AG04449 (cell line): Measurements from ENCODE around the gene GIMAP1.

Experiments
- CTCF ChIA-PET: fragments of 350-600 bp; formaldehyde crosslinking; extraction: SDS; loops from one replicate; lab custom pipeline; 2021; ENCODE audit warnings: antibody characterized with exemption; lab: Yijun Ruan, JAX
- POLR2A ChIA-PET: fragments of 400-600, 350-600 bp; formaldehyde crosslinking; extraction: SDS; loops from one replicate; lab custom pipeline; 2020; ENCODE audit warnings: antibody characterized with exemption, inconsistent platforms; lab: Yijun Ruan, JAX
- DNase-seq: peaks from one replicate; pipeline ENCODE4 v3.0.0-alpha.2; 2010; ENCODE audit warnings: low read depth, low spot score
- H3K4me3 ChIP-seq: 2 replicates; pipeline ENCODE4 v1.5.1; 2011; ENCODE audit warnings: low read depth, mild to moderate bottlenecking, control low read depth, low read length
- TF ChIP-seq, protein P1 (sequence below): IDR thresholded peaks from one replicate; pipeline ENCODE4 v1.5.1; 2011; ENCODE audit warnings: mild to moderate bottlenecking, moderate library complexity, low read length, control low read depth, inconsistent platforms; ENCODE audit not compliant: insufficient read depth; ENCODE audit errors: missing control alignments

GIMAP1 gene

DNA sequence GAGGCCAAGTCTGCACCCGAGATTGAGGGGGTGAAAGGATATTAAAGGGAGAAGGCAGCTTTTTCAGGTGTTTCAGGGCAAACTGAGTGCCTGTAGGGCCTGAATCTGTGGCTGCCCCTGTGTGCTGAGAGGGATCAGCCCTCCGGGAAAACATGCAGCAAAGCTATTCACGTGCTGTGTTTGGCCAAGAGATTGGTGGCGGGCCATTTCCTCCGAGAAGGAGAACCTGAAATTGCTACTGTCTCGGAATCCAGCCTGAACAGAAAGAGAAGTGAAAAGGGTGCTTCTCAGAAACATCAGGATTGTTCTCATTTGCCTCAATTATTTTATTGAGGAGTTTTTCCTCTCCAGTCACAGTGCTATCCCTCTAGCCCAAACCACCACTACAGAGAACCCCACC is 36.8 kb downstream of the GIMAP1 start:
- CTCF ChIA-PET, result no interaction called here

DNA sequence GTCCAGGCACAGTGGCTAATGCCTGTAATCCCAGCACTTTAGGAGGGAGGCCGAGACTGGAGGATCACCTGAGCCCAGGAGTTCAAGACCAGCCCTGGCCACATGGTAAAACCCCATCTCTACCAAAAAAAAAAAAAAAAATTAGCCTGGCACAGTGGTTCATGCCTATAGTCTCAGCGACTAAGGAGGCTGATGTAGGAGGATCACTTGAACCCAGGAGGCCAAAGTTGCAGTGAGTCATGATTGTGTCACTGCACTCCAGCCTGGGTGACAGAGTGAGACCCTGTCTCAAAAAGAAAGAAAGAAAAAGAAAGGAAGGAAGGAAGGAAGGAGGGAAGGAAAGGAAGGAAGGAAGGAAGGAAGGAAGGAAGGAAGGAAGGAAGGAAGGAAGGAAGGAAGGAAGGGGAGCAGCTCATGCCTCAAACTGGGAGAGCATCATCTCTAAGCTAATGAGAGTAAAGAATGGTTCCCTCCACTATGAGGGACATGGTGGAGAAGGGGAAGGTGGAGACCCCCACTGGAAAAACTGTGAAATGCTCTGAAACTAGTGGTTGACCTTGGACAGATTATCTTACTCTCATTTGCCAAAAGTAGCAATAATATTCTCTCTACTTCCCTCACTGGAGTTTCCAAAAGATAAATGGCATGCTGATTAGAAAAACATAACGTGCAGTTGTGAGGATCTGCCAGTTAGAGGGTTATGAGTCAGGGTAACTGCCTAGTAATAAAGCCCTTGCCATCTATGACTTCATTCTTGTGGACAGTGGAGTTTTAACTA is 37.6 kb downstream of the GIMAP1 start:
- ChIA-PET POLR2A (no interaction called here), CTCF (no interaction called here)
- TF ChIP-seq, protein P1, sequence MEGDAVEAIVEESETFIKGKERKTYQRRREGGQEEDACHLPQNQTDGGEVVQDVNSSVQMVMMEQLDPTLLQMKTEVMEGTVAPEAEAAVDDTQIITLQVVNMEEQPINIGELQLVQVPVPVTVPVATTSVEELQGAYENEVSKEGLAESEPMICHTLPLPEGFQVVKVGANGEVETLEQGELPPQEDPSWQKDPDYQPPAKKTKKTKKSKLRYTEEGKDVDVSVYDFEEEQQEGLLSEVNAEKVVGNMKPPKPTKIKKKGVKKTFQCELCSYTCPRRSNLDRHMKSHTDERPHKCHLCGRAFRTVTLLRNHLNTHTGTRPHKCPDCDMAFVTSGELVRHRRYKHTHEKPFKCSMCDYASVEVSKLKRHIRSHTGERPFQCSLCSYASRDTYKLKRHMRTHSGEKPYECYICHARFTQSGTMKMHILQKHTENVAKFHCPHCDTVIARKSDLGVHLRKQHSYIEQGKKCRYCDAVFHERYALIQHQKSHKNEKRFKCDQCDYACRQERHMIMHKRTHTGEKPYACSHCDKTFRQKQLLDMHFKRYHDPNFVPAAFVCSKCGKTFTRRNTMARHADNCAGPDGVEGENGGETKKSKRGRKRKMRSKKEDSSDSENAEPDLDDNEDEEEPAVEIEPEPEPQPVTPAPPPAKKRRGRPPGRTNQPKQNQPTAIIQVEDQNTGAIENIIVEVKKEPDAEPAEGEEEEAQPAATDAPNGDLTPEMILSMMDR, result no peak
- H3K4me3 ChIP-seq, result no peak overlapping the region
- no peak for DNase-seq

More for the DNA sequence above, 36.8 kb downstream of the GIMAP1 start:
- TF ChIP-seq, protein P1, result no peak
- DNase-seq, result no peak
- H3K4me3 ChIP-seq, result no peak overlapping the region
- POLR2A ChIA-PET, result no interaction called here

DNA sequence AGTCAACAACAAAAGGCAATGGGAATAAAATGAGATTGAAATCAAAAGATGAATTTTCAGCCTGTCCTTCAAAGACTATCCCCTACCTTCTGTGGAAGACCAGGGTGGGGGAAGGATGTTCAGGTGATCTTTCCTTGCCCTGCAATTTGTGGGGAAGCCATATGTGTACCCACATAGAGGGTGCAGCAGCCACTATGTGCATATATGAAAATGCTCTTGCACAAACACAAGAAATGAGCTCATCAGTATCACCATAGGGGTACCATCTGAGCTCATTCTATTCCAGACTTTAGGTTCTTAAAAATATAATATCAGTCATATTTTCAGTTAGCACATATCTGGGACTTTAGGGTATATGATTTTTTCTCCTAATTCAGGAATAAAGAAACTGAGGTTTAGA is 38.5 kb downstream of the GIMAP1 start:
- H3K4me3 ChIP-seq, result no peak overlapping the region
- POLR2A ChIA-PET, result no interaction called here
- no peak for DNase-seq
- TF ChIP-seq, protein P1, result no peak
- CTCF ChIA-PET, result interaction anchor here (1.3 kb wide), 1 partner anchor 24 kb away, joined by 3 read pairs; no protein-coding TSS in a partner anchor

DNA sequence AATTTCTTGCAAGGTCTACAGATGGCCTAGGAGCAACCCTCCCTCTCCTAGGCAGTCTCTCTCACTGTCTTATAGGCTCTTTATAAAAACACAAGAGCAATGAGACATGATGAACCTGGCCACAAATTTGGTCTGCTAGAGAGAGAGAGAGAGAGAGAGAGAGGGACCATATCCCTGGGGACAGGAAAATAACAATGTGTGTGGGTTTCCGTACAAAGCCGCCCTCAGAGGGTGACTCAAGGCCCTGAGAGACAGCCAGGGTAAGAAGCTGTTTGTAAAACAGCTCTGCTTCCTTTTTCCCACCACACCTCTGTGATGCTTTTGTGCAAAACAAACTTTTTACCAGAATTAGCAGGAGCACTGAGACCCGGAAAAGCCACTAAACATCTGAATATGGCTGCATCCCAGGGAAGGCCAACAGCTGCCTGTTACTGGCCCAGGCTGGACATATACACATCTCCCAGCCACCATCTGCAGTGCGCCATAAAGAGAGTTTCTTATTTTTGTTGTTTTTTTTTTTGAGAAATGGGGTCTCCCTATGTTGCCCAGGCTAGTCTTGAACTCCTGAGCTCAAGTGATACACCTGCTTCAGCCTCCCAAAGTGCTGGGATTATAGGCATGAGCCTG is 39.2 kb downstream of the GIMAP1 start:
- TF ChIP-seq, protein P1, result no peak
- ChIA-PET CTCF (interaction anchor here (1.3 kb wide), 1 partner anchor 23 kb away, joined by 3 read pairs; no protein-coding TSS in a partner anchor), POLR2A (no interaction called here)
- H3K4me3 ChIP-seq, result no peak overlapping the region
- DNase-seq, result no peak

DNA sequence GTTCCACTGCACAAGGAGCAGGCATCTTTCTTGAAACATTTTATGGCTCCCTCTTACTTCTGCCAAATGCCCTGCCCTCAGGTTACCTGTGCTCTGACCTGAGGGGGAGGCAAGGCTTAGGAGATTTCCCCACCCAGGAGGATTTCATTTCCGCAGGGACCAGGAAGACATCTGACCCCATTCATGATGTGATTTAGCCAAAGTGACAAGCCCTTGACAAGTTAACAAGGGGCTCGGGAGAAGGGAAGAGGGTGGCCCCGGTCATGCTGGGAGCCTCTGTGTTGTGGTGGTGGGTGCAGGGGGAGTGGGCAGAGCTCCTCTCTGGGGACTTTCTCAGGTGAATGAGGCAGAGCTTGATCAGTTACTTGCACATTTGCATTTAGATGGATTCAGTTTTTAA is 39.8 kb downstream of the GIMAP1 start:
- POLR2A ChIA-PET, result no interaction called here
- DNase-seq, result no peak
- CTCF ChIA-PET, result no interaction called here
- no peak overlapping the region for H3K4me3 ChIP-seq
- TF ChIP-seq, protein P1, result no peak

DNA sequence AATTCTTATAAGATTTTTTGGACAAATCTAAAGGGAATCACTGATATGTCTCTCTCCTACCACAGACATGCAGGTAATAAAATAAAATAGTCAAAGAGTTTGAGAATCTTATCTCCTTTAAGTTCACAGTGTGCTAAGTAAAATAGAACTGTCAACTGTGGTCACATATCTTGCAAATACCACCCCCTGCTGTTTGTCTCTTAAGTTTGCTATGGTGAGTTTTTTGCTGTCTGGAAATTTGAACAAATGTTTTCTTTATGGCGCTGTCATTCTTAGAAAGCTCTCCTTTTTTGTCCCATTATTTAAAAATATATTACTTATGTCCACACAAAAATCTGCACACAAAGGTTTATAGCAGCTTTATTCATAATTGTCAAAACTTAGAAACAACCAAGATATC is 40.4 kb downstream of the GIMAP1 start:
- TF ChIP-seq, protein P1, result no peak
- CTCF ChIA-PET, result no interaction called here

More for the DNA sequence above, 40.4 kb downstream of the GIMAP1 start:
- DNase-seq, result no peak
- POLR2A ChIA-PET, result no interaction called here
- H3K4me3 ChIP-seq, result no peak overlapping the region
